Stimulated activated CD8-positive, alpha-beta memory T cell treated with anti-CD3 and anti-CD28 coated beads, Interleukin-7, amount 100 ng/mL, for 24 hours (primary cell): ENCODE results near the gene FBXW12.
A peak's percentile ranks its signal among the peaks of the same experiment; 100 is the strongest.

Source experiments
- DNase-seq: peaks from one replicate; pipeline ENCODE4 v3.0.0-alpha.2; 2020; ENCODE audit warnings: low read depth

FBXW12 gene

DNA sequence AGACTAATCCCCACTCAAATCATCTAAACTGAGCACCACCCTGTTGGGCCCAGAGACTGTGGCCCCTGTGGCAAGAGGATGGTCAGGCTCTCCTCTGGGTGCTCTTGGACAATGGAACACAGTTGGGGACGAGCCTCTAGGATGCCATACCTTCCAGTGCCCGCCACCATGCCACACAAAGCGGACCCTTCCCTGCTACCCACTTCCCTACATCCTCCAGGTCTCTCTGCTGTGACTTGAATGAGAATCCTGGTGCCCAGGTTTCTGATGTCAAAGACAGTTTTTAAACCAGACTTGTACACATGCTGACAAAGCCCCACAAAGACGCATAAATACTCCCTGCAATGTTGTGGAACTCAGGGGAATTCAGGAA, 63.2 kb downstream of the FBXW12 start:
- no peak for DNase-seq

DNA sequence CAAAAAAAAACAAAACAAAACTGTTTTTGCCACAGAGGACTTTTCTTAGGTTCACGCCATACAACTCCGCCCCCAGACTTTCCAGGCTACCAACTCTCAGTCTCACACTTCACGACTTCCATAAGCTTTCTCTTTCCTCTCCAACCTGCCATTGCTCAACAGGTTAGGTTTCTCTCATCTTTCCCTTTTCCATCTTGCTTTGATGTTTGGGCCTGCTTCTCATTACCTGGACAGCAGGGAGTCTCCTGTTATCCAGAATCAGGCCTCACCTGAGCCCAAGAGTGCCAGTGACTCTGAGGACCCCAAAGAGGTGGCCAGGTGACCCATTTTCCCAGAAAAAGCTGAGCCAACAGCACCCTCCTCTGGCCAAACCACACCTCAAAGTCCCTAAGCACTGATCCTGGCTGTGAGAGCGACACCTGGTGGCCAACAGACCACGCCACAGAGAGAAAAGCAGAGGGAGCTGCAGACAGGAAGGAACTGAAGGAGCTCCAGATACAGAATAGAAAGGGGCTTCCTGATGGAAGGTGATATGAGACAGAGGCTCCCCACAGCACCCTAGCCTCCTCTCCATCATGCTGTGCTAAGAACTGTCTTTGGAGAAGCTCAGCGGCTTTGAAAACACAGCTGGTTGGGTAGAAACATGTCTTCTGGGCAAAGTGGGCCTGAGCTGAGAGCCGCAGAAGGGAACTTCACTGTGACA, 63.9 kb downstream of the FBXW12 start:
- DNase-seq = peak; percentile 67

DNA sequence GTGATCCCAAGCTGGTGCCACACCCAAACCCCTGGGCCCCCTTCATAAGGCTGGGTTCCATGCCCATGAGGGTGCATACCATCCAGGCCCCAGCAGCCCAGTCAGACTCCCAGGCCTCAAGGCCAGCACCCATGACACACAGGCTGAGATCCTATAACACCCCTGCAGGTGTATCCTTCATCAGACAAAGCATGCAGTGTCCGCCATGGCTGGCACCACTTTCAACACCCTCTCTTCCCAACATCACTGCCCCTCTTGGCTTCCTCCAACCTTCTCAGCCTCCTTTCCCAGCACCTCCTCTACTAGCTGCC, 64.4 kb downstream of the FBXW12 start:
- no peak for DNase-seq

DNA sequence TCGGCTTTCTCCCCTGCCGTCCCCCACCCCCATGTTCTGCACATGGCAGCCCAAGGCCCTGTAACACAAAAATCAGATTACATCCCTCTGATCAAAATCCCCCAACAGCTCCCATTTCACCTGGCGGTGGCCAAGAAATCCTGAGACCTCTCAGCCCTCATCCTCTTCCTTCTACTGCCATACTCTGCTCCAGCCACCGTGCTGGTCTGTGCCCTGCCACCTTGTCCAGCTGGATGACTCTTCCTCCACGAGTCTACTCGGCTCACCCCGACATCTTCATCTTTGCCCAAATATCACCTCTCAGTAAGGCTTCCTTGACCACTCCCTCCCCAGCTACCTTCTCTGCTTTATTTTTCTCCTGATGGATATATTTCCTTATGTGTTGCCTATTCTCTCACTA, 64.8 kb downstream of the FBXW12 start:
- no peak for DNase-seq

DNA sequence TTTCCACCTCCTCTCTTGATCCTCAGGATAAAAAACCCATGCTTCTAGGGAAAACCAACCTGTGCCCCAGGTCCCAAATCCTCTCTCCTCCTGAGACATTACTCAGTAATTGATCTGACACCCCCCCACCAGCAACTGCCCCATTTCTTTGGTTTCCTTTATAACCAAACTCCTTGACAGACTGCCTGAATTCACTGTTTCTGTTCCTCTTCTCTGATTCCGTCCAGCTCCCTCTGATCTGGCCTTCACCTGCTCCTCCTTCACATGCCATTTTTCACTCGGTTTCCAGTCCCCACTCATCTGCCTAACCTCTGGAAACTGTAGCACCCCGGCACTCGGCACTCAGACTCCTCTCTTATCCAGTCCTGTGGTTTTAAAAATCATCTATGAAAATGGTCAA, 65.8 kb downstream of the FBXW12 start:
- no peak for DNase-seq

DNA sequence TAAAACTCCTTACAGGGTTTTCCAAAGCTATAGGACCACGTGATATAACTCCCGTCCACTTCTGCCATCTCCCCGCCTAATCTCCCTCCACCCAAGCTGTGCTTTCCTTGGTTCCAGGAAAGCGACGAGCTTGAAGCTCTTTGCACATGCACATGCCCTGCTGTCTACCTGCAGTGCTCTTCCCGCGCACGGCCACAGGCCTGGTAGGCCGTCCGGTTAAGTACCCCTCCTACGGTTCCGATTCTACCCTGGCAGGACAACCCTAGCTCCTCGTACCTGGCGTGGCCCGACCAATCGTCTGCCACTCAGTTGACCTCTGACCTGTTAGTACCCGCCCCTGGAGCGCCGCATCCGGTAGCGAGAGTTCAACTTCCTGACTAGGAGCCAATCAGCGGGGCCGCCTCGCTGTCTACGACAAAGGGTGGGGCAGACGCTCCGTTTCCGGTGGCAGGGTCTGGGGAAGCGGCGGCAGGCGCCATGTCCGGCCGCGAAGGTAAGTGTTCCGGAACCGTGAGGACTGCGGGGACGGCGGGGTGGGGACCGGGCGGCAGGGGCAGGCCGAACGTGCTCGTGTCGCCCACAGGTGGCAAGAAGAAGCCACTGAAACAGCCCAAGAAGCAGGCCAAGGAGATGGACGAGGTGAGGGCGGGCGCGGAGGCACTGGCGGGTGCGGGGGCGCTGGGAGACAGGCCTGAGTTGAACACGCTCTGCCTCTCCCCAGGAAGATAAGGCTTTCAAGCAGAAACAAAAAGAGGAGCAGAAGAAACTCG, 68.0 kb downstream of the FBXW12 start, which contains the start of the genes CCDC51 and TMA7:
Gene CCDC51 (minus strand): TSS at position 300 of the 770 bp plus-strand sequence. CDS start 4,991 bp downstream, outside the sequence.
Gene TMA7 (plus strand): TSS at position 438 of the 770 bp plus-strand sequence. CDS start 40 bp downstream, at position 478.
- peak; percentile 97 for DNase-seq

DNA sequence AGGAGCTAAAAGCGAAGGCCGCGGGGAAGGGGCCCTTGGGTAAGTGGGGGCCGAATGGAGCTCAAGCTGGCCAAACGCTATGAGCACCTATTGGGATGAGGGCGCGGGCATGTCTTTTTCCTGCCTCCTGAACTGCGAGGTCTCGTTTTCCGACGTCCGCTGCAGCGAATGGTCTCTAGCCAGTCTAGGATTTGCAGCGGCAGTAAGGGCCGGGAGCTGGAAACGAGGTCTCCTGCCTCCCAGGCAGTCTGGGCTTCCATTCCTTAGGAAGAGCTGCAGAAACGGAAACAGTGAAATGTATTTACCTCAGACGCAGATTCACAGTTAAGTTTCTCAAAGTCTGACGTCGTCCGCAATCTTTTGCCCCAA, 68.6 kb downstream of the FBXW12 start:
- DNase-seq = no peak

DNA sequence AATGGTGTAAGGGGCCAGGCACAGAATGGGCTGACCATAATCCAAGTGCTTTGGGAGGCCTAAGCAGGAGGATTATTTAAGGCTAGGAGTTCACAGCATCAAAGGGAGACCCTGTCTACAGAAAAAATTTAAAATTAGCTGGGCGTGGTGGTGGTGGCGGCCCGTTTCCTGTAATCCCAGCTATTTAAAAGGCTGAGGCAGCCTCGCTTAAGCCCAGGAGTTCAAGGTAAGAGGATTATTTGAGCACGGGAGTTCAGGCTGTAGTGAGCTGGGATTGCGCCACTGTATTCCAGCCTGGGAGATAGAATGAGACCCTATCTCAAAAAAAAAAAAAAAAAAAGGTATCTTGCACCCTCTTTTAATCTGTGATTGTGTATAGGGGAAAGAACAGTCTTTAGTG, 69.9 kb downstream of the FBXW12 start:
- DNase-seq = no peak
